NAMALWA (cell line): Measurements from ENCODE around the gene SORL1.

ENCODE experiments used
- DNase-seq: peaks from one replicate; pipeline ENCODE4 v3.0.0-alpha.2; 2015; ENCODE audit warnings: low spot score

SORL1 gene

DNA sequence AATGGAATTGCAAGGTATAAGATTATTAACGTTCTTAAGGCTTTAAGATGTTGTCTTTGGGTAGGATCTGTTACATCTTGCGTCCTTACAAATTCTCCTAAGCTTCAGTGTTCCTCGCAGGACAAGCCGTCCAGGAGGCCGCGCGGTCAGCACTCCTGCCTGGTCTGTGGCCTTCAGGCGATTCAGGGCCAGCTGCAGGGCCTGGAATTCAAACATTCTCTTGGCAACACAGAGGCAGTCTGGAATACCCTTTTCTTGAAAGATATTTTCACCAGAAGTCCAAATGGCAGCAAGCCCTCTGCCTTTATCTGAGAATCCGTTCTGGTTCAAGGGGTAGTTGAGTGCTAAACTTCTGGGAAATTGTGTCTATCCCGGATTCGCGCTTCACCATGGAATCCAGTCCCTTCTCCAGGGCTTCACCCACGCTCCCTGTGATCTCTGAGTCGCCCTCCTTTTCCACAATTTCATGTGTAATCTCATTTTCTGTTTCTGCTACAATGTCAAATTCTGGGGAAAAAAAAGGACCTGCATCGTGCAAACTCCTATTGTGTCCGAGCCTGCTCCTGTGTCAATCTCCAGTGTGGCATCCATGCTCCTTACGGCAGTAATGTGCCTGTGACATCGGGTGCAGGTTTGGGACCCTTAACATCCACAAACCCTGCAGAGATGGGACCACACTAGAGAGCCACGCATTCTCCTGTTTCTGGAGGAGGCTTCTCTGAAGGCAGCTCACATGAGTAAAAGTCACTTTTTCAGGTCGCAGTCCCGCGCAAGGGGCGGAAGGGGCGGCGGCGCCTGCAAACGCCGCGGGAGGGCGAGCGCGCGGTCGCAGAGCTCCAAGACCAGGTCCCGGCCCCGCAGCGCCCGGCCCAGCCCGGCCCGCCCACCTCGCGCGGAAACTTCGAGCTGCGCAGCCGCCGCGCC lies 25.4 kb upstream of the SORL1 start:
- DNase-seq: peak; percentile 61

DNA sequence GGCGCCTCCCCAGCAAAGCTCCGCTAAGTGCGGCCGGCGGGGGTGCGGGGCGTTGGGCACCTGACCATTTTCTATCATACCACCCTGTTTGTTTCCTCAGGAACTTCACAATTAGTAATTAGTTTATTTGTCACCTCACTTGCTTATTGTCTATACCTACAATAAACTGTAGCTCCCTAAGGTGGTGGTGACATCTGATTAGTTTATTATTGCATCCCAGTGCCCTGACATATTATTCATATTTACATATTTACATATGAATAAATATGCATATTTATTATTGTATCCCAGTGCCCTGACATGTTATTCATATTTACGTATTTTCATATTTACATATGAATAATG lies 24.7 kb upstream of the SORL1 start:
- no peak for DNase-seq

DNA sequence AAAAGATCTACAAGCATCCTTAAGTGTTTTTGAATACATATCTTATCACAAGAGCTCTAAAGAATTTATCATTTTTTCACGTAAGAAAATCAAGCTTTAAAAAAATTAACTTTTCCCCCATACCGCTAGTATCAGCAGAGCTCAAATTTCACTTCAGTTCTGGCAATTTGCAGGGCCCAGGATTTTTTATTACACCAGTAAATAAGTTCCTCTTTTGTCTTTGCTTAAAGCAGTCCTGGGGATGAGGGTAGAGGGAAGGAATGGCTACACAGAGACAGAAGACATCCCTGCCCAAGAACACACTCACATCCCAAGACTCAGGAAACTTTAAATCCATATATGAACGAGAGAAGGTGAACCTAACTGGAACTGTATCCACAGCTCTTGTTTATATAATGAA lies 22.6 kb upstream of the SORL1 start:
- DNase-seq: no peak

DNA sequence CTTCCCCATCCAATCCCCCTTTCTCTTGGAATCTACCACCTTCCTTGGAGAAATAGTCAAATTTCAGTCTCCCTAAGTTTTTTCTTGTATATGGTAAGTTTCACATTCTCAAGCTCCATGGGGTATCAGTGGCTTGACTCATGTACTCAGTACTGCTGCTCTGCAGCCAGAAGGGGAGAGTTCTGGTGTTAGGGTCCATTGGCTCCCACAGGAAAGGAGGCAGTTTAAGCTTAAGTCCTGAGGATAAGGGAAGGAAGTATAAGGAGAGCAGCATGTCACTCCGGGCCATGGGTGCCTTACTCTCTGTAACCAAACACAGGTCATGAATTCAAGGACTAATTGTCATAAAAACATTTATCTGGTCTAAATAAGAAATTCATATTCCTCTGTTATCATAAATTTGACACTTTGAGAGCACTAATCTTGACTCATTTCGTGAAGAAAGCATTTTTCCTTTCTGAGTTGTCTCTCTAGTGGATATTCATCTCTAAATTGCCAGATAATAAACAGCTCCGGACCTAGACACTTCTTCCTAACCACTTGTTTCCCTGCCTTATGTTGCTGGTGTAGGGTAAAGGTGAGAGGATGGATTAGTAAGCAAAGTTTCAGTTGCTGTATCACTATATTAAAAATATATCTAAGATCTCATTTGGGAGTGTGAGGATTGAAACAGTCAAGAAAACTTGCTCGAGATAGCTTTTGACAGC lies 20.1 kb upstream of the SORL1 start:
- no peak for DNase-seq

DNA sequence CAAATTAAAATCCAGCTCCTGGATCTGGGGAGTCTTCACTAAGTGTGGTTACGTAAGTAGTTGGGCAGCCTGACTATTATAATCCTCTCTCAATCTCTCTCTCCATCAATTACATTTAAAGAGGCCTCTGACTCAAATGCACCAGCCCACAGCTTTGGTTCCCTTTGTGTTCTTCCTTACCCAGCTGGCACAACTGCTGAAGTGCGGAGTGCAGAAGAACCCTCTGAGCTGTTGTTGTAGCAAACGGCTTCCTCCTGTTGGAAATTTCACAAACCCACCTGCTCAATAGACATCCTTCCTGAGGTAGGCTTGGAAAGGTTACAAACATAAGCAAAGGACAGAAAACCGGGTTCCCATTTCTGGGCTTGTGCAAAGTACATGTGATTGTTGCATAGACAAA lies 17.0 kb upstream of the SORL1 start:
- no peak for DNase-seq

DNA sequence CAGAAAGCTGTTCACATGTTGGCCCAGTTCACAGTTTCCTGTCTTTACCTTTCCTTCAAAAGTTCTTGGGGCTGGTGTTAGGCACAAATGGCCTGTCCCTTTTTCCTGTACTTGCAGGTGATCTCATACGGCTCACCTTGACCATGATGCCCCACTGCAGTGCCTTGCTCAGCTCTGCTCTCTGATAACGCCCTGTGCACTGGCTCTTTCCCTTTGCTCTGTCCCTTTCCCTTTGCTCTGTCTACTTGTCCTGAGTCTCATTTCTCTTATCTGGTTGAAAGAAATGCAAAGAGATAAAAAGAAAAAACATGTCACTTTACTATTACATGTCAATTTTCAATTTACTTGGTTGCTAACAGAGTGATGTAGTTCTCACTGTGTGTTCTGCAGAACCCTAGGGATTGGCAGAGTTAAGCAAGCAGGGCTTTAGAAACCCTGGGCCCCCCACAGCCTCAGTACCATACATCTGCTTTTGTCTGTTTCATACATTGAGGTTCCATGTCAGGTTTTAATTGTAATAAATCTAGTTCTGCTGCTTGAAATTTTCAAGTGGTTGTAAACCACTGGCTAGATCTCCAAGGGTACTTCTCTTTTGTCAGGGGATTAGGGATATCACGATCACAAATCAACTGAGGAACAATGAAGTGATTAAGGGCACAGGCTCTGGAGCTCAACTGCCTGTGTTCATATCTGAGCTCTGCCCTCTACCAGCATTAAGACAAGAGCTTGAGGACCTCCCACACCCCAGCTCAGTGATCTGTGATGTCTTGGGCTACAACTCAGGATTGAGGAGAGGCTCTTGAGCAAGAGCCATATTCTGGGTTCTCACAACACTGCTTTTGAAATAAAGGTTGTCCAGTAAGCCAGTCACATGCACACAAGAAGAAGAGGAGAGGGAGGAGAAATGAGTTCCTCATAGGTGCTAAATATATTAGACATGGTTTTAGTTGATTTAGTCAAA lies 16.3 kb upstream of the SORL1 start:
- DNase-seq: no peak

DNA sequence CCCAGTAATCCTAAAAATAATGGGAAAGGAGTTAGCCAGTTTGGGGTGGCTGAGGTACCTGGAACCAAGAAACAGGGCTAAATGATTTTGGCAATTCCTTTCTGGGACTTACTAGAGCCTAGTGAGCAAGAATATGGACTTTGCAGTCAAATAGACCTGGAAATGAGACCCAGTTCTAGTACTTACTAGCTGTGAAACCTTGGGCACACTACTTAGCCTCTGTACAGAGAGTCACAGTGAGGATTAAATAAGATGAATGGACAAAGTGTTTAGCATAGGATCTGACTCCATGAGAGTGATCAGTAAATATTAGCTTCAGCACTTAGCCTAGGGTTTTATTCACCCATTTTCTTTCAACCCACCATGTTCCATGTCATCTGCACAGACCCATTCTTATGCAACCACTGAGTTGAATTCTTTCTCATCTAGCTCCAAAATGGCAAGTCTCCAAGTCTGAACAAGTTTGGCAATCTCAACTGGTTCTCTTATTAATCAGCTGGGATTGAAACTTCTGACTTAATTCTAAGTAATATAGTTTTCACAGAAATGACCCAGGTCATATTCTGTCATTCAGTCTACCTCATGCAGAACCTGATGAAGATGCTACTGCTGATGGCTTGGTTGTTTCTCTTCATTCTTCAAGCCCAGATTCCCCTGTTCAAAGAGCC lies 15.0 kb upstream of the SORL1 start:
- DNase-seq: no peak

DNA sequence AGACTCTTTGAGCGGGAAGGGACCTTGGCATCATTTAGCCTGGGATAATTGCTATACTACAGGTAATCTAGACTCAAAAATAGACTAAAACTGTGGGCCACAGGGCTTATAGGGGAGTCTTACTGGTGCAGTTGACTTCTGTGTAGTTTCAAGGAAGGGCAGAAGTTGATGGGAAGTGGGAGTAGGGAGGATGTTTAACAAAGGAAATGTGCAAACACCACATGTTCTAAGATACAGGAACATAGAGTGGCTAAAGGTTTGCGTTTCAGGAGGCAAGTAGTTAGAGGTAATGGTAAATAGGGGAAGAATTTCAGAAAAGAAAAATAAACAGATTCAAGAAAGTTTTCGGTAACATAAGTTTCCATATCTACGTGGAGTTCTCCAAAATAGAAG lies 14.4 kb upstream of the SORL1 start:
- DNase-seq: no peak

DNA sequence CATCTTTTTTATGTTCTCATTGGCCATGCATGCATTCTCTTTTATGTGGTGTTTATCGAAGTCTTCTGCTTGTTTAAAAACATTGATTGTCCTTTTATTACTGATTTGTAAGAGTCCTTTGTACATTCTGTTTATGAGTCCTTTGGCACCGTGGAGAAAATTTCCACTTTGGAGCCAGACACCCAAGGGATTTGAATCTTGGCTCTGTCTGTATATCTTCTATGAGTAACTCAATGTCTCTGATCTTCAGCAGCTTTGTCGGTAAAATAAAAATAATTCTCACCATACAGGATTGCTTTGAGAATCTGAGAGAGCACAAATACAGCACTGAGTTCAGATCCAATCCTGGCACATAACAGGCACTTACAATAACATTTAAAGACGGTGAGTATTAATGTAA lies 12.8 kb upstream of the SORL1 start:
- DNase-seq: no peak

DNA sequence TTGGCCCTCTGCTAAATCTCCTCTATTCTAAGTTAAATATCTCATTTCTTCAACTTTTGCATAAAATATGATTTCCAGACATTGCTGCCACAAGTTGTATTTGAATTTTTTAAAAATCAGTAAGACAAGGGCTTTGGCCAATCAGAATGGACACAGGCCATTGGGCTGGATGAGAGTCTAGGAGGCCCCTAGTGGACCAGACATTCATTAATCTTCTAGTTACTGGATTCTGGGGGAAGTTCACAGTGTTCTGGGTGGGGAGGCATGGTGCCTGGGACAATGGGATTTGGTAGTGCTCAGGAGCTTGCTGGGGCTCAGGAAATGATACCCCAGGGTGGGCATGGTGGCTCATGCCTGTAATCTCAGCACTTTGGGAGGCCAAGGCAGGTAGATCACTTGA lies 12.4 kb upstream of the SORL1 start:
- no peak for DNase-seq

DNA sequence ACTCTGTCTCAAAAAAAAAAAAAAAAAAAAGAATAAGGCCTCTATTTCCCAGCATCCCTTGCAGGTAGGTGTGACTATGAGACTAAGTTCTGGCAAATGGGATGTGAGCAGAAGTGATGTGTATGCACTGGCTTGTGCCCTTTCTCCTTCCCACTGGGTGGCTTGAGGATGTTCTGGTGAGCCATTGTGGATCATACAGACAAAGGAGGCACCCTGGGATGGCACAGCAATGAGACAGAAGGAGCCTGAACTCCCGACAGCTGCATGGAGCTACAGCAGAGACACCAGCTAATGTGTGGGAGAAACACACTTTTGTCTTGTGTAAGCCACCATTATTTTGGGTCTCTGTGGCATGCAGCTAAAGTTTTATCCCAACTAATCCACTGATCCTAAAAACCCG lies 10.6 kb upstream of the SORL1 start:
- DNase-seq: no peak

DNA sequence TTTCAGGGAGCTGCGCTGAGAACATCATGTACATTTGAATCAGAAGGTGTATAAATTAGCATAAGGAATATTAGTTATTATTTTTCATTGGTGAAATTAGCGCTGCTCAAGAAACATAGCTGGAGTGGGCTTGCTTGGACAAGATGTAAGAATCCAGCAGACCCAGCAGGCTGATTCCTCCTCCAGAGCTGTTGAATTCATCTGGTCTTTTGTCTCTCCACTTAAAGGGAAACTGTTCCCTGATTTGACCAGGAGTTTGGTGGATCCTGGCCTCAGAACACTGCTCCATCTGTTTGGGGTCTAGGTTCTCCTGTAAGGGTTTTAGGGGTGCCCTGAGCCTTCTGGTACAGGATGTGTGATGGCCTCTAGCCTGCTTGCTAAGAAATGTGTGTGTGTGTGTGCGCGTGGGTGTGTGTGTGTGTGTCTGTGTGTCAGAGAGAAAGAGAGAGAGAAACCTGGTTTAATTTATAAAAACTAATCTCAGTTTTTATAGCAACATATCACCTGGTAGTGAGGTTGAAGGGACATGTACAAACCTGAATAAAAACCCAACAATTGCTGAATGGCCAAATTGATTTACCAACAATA lies 8.3 kb upstream of the SORL1 start:
- no peak for DNase-seq

DNA sequence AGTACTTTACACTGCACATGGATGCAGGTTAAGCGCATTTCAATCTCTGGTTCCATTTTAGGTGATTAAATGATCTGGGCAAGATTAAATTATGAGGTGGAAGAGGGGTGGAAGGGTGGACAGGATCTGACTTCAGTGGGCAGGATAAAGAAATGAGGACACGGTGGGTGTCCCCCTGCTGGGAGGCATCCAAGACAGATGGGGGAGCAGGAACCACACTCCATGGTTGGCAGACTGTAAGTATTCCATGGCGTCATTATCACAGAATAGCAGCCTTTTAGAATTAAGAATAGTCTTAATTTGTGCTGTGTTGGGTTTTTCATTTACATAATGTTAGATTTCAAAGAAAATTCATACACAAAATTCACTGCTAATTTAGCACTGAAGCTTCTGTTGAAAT lies 7.6 kb upstream of the SORL1 start:
- no peak for DNase-seq

DNA sequence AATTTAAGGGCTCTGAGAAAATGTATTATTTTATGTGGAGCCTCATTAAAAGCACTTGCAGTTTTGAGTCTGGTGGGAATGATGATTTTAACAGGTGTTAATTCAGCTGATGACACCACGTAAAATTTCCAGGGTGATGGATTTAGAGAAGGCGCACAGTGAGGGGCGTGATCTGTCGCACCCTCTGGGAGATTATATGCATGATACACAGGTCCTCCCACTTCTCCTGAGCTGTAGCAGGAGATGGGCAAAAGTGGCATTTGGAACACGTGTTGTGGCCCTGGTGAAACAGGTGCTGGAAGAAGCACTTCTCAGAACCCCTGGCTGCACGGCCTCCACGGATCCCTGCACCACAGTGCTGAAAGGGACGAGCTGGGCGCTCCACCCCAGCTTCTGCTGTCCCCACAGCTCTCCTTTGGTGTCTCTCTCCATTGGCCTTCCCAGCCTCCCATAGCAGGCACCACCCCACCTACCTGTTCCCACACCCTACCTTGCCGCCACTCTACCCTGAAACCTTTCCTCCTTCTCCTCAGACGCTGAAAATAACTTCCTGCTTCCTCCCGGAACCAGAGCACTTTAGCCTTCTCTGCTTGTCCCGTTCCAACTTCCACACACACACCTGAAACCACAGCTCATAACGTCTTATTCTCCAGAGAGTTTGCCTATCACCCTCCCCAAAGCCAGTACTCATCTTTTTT lies 6.9 kb upstream of the SORL1 start:
- DNase-seq: no peak

DNA sequence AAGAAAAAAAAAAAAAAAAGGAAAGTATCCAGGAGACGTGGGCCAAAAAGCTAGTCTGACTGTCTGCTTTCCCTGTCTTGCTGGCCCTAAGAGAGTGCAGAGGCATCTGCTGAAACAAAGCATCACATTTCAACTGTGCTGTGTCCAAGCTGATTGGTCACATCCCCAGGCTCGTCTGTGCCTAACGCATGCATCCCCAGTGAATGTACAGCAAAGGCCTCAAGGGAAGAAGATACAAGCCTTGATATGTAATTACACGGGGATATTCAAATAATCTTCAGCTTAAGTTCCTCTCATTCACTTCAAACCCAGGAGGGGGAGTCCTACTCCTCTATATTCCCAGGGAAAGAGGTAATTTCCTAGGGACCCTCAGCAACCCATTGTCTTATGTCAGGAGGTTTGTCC lies 5.4 kb upstream of the SORL1 start:
- peak; percentile 50 for DNase-seq

DNA sequence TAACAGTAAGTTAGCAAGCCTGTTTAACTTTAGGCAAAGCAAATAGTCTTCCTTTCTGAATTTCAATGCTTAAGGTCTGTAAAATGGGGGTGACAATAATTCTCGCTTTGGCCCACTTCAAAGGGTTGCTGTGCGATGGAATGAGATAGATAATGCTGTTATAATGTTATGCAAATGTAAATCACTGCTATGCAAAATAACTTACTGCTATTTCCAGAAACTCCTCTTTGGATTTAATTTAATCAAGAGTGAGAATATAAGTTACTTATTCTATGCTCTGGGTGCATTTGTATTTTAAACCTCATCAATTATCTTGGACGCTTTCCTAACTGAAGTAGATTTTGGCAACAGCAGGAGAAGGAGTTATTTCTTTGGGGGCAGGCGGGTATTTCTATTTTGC lies 4.1 kb upstream of the SORL1 start:
- no peak for DNase-seq

DNA sequence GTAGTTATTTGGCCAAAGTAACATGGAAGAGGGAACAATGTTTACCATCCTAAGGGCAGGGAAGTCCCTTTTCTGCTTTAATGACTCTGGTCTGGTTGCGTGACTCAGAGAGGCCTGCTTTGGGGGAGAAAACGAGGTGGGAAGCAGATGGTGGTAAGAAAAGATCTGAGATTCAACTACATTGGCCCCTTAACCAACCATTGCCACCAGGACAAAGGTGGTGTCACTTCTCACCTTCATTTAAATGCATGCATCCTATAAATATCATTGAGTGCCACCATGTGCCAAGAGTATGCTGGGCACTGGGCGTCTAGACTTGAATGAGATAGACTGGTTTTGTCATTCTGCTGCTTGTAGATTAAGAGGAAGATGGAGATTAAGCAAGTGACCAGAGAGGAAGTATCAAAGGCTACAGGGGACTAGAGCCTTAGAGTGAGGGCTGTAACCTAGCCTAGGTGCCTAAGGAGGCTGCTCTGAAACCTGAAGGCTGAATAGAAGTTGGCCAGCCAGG lies 3.6 kb upstream of the SORL1 start:
- peak; percentile 69 for DNase-seq

DNA sequence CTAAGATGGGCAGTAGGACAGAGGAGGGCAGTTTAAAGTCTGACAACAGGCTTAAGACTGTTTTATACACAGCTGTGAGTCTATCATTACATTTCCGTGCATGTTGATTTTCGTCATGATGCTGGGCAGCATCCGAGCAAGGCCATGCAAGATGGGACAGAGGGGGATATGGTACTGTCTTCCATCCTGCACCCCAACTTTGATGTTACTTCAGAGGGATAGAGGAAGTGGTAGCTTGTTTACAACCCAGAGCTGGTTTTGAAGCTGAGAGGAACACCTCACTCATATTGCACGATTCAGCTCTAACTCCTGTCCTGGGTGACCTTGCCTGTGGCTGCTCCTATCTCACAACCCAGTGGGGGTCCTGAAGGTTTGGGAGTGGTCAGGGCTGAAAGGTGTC lies 3.0 kb upstream of the SORL1 start:
- DNase-seq: peak; percentile 42

DNA sequence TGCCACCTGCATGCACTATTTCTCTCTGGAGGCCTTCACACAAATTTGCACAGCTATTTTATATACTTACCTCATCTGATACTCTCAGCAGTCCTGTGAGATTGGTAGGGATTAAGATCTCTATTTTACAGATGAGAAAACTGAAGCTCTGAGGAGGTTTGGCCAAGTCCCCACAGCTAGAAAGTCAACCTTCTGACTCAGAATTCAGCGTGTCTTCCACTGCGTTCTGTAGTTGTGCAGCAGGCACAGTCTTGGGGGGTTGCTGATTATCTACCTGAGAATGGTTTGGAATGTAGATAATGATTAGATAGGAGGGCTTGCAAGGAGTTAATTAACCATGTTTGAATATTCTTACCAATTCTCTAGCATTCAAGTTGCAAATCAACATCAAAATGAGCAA lies 2.5 kb upstream of the SORL1 start:
- peak; percentile 42 for DNase-seq

DNA sequence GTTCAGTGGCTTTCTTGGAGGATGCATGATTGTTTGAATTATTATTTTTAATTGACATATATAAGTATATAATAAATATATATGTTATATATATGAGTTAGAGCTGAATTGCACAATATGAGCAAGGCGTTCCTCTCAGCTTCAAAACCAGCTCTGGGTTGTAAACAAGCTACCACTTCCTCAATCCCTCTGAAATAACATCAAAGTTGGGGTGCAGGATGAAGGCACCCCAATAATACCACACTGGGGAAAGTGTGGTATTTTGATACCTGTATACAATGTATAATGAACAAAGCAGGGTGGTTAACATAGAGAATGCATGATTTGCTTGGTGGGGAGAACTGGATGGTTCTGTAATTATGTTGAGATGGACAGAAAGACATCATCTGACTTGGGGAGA lies 1.7 kb upstream of the SORL1 start:
- no peak for DNase-seq
